GM18519 (cell line): ENCODE results near the gene PCNP.
A peak's percentile ranks its signal among the peaks of the same experiment; 100 is the strongest.
"Not testable (repeated sequence)": the region's sequence is repeated elsewhere in the genome, so short reads cannot be mapped to it uniquely, and the experiment has no call there.

Experiments
- ATAC-seq: cut with Tn5 transposase; IDR thresholded peaks from one replicate; pipeline ENCODE4 v1.9.1; 2021; ENCODE audit warnings: mild to moderate bottlenecking, moderate library complexity; ENCODE audit not compliant: unreplicated experiment, low FRiP score

Gene PCNP

DNA sequence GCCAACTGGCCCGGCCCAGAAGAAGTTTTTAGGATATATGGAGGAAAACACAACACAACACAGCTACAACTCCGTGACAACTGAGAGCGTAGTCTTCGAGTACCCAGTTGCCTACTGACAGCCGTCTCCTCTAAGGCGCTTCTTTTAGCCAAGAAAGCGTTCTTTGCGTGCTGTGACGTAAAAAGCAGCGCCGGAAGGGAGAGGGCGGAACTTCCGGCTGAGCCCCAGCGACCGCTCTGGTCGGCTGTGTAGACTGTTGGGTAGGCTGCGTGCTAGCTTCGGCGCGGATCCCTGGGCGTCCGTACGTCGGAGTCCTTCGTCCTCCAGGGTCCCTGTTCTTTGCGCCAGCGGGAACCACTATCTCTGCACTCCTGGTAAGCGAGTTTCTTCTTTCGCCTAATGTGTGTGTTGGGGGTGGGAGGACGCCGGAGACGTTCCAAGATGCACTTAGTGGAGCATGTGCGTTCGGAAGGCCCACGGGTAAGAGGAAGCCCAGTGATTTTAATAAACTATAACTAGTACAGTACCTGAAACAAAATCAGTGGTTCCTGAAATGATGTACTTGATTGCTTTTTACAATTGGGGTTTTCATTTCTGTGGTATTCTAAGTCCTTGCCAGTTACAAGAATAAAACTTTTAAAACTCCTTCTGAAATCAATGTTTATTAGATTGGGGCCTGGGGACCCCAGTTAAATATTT lies 12.2 kb upstream of the PCNP start, which contains the start of gene TRMT10C:
TRMT10C (plus strand) TSS at position 239 of the 699 bp plus-strand sequence. CDS start 2,914 bp downstream, outside the sequence.
- ATAC-seq, result peak; percentile 99

DNA sequence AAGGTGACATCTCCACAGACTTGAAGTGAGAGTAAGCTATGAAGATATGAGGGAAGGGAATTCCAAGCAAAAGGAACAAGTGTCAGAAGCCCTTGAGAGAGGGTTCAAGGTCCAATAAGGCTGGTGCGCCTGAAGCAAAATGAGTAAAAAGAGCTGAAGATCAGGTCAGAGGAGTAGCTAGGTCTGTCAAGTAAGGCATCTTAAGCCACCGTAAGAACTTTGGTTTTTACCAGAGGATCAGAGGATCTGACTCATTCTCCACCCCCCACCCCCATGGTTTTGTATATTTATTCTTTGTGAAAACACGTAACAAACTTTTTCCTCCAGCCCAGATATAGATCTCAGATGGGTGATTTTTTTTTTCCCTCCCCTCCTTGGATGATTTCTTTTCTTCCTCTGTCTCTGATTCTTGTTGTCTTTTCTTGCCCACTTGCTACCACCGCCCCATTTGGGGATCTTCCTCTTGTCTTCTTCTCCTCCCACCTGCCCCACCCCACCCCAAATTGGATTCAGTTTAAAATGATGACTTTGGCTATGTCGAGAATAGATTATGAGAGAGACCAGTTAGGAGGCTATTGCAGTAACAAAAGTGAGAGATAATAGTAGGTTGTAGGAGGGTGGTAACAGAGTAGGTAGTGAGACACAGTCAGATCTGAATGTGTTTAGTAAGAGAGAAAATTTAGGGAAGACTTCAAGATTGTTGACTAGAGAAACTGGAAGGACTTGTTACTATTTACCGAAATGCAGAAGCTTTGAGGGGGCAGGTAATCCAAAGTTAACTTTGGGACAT lies 6.3 kb upstream of the PCNP start:
- ATAC-seq, result no peak

DNA sequence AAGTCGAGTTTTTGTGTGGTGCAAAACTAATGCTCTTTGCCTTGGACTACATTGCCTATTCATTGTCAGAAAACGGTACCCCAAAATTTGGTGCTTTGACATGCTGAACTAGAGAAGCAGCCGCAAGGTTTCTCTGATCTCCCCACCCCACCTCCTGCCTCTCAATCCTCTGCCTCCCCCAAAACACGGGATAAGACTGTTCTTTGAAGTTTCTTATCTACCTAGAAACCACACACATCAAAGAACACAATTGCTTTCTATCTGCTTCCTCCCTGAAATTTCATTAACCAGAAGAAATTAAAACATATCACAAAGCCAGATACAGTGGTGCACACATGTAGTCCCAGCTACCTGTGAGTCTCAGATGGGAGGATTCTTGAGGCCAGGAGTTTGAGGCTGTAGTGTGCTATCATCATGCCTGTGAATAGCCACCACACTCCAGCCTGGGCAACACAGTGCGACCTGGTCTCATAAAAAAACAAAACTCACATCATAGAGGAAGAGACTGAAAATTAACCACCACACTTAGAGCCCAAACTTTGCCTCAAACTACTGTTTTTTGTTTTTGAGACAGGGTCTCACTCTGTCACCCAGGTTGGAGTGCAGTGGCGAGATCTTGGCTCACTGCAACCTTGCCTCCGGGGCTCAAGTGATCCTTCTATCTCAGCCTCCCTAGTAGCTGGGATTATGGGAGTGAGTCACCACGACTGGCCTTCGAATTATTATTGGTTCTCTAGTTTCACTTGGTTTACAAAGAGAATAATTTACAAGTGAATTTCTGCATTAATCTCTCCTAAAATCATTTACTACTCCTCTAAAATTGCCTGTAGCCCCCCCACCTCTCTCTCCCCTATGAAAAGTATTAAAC lies 2.7 kb upstream of the PCNP start:
- ATAC-seq, result no peak

GRCh38 chr3:101574388-101575112 lies 570 bp downstream of the PCNP start:
- peak; percentile 24 for ATAC-seq

DNA sequence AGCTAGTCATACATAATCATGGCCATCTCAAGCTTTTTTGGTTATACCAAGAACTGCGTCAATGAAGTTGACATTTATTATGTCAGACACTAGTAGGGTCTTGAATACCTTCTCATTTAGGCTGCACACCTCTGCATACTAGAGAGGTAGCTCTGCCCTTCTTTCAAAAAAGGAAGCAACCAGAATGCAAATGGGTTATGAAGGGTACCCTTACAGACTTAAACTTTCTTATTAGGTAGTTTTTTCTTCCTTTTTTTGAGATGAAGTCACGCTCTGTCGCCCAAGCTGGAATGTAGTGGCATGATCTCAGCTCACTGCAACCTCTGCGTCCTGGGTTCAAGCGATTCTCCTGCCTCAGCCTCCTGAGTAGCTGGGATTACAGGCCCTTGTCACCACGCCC lies 3.3 kb downstream of the PCNP start:
- no peak for ATAC-seq

- ATAC-seq, result no peak
Measured at GRCh38 chr3:101588616-101589015, 14.6 kb downstream of the PCNP start.

GRCh38 chr3:101591071-101591470 lies 17.1 kb downstream of the PCNP start:
- ATAC-seq, result no peak

DNA sequence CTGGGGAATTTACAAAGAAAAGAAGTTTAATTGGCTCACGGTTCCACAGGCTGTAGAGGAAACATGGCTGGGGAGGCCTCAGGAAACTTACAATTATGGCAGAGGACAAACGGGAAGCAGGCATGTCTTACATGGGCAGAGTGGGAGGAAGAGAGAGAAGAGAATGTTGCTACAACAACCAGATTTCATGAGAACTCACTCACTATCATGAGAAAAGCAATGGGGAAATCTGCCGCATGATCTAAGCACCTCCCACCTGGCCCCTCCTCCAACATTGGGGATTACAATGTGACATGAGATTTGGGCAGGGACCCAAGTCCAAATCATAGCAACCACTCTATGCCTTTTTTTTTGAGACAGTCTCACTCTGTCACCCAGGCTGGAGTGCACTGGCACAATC lies 28.8 kb downstream of the PCNP start:
- ATAC-seq, result no peak

DNA sequence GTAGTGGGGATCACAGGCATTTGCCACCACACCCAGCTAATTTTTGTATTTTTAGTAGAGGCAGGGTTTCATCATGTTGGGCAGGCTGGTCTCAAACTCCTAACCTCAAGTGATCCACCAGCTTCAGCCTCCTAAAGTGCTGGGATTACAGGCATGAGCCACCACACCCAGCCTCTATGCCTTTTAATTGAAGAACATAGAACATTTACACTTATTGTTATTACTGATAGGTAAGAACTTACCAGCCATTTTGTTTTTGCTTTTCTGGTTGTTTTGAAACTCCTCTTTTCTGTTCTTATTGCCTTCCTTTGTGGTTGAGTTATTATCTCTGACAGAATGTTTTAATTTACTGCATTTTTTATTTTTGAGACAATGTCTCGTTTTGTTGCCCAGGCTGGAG lies 29.2 kb downstream of the PCNP start:
- no peak for ATAC-seq

DNA sequence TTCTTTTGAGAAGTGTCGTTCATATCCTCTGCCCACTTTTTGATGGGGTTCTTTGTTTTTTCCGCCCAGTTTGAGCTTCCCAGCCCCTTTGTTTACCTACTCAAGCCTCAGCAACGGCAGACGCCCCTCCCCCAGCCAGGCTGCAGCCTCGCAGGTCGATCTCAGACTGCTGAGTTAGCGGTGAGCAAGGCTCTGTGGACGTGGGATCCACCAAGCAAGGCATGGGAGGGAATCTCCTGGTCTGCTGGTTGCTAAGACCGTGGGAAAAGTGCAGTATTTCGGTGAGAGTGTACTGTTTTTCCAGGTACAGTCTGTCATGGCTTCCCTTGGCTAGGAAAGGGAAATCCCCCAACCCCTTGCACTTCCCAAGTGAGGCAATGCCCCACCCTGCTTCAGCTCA lies 31.4 kb downstream of the PCNP start:
- ATAC-seq, result not testable (repeated sequence)

GRCh38 chr3:101611023-101611422 lies 37.0 kb downstream of the PCNP start:
- ATAC-seq, result no peak

GRCh38 chr3:101613014-101613413 lies 39.0 kb downstream of the PCNP start:
- ATAC-seq, result not testable (repeated sequence)

DNA sequence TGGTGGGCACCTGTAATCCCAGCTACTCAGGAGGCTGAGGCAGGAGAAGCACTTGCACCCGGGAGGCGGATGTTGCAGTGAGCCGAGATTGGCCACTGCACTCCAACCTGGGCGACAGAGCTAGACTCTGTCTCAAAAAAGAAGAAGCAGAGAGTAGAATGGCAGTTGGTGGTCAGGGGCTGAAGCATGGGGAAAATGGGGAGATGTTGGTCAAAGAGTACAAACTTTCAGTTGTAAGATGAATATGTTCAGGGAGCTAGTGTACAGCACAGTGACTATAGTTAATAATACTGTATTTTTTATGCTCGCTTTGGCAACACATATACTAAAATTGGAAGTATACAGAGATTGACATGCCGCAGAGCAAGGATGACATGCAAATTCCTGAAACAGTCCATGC lies 41.5 kb downstream of the PCNP start:
- ATAC-seq, result no peak

GRCh38 chr3:101617478-101617877 lies 43.5 kb downstream of the PCNP start:
- no peak for ATAC-seq

DNA sequence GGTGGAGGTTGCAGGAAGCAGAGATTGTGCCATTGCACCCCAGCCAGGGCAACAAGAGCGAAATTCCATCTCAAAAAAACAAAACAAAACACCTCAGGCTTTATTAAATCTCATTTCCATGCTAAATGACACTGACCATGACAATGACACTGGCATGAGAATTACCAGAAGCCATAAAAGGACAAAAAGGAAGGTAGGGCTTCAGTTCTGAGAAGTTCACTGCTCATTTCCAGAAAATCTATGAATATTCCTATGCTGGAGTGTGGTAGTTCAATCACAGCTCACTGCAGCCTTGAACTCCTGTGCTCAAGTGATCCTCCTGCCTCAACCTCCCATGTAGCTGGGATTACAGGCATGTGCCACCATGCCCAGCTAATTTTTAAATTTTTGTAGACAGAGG lies 44.7 kb downstream of the PCNP start:
- ATAC-seq, result no peak

GRCh38 chr3:101619734-101620133 lies 45.8 kb downstream of the PCNP start:
- ATAC-seq, result no peak

GRCh38 chr3:101623656-101624055 lies 49.7 kb downstream of the PCNP start:
- no peak for ATAC-seq

DNA sequence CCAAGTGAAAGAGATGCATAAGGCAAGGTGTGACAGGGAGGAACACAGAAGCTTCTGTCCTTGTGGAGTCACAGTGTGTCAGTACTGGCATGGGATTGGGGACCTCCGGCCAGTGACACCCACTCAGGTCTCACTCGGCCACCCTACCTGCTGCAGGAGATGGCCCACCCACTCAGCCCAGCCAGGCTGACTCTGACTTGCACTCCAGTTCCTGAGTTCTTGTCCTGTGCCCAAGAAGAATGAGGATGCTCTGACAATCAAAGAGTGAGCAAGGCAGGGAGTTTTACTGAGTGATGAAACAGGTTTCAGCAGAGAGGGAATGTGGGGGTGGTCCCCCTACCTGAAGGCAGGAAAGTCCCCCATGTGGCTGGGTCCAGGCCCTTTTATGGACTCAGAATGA lies 50.9 kb downstream of the PCNP start:
- no peak for ATAC-seq

GRCh38 chr3:101625879-101626278 lies 51.9 kb downstream of the PCNP start:
- no peak for ATAC-seq

DNA sequence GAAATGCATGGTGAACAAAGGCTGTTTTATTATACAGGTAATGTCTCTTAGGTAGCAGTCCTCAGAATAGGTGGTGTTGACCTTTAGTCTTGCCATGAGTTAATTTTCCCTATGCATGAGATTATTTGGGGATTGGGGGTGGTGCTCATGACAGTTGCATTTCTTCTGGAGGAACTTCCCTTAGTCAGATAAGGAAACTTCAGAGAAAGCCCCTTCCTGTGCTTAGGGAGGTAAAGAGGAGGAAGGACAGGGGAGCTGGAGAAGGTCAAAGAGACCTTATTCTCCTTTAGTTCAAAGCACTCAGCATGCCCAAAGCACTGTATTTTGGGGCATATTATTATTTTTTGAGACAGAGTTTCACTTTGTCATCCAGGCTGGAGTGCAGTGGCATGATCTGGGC lies 55.2 kb downstream of the PCNP start:
- ATAC-seq, result no peak
